SW 1271 (cell line): ENCODE measurements around the gene EI24.

Source experiments
- DNase-seq, 2 experiments: peaks; one replicate each; lab custom pipeline; 2025; lab: John Stamatoyannopoulos, UW

The EI24 gene

GRCh38 chr11:125579811-125580210, 10.5 kb downstream of the EI24 start:
- DNase-seq: no peak

DNA sequence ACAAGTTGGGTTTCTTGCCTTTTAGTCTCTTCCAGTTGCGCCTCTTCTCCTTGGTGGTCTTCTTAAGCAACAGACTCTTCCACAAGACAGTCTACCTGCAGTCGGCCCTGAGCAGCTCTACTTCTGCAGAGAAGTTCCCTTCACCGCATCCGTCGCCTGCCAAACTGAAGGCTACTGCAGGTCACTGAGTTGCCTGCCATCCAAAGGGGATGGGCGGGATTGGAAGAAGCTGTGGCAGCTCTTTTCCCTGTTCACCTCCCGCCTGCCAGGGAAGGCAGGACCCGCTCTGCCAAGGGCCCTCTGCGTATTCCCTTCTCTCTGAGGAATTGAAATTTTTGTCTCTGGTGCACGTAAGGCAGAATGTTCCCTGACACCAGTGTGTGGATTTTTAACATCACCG, 14.2 kb downstream of the EI24 start:
- no peak for DNase-seq

DNA sequence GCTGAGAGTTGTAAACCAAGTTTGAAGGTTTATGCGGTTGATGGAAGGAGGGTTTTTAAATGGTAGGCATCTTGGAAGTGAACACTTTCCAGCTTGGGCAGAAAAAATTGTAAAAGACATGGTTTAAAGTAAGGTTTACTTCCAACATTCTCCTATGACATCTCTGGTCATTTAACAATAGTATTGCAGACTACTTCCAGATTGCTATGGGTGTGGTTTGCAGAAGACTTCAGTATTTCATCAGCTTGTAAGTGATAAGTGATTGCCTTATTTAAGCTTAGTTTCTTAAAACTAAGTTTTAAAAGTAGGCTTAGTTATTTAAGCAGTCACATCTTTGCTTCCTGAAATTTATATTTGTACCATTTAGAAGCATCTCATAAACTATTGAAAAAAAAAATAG, 16.2 kb downstream of the EI24 start:
- DNase-seq: no peak

DNA sequence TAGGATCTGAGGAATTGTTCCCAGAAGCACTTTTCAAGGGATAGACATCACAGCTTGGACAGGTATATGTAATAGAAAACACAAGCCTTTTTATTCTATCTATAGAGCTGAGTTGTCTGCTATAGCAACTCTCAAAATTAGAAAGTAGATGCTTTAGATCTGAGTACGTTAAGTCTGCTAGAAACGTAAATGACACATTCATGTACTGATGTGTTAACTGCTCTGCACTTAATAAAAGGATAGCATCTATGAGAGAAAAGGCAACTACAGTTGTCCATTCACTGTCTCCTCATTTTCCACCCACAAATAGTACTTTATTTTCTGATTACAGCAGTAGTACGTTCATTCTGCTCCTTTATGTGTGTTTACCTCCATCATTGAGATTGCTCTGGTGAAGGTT, 17.3 kb downstream of the EI24 start:
- DNase-seq: no peak

DNA sequence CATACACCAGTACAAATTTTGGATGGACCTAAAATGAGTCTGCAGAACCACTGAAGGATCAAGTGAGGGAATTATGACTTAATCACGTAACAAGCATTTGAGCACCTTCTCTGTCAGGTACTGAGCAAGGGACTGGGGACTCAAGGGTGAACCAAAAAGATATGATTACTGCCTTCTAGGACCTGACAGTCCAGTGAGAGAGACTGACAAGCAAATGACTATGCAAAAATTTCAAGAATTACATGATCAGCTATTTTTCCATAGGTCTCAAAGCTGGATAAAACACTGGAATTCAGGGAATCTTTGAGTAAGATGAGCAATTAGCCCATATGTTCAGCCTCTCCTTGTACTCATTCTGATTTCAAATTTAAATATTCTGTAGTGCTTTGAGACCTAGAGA, 18.2 kb downstream of the EI24 start:
- DNase-seq: no peak

DNA sequence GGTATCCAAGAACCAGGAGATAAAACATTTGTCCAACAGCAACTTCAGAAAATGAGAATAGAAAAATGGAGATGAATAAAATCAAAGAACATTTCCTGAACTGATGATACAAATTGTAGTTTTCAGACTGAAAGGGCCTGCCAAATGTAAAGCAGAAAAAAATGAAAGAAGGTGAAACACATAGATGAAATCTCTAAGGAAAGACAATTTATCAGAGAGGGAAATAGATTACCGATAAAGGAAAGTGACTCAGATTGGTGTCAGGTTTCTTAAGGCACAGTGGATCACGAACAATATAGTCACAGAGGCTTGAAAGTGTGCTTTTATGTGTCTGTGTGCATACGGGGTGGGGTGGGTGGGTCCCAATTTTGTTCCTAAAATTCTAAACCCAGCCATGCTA, 19.2 kb downstream of the EI24 start:
- no peak for DNase-seq

GRCh38 chr11:125591649-125592304, 22.5 kb downstream of the EI24 start:
- DNase-seq: no peak

GRCh38 chr11:125592305-125593113, 23.2 kb downstream of the EI24 start, which contains the start of gene STT3A:
TSS of gene STT3A (plus strand) at chr11:125592852. CDS start at chr11:125595916, 3,064 bp downstream.
- DNase-seq: peak; percentile 99

- peak; percentile 24 to 48 for DNase-seq
These were observed 24.0 kb downstream of the EI24 start for GRCh38 chr11:125593114-125593820.

DNA sequence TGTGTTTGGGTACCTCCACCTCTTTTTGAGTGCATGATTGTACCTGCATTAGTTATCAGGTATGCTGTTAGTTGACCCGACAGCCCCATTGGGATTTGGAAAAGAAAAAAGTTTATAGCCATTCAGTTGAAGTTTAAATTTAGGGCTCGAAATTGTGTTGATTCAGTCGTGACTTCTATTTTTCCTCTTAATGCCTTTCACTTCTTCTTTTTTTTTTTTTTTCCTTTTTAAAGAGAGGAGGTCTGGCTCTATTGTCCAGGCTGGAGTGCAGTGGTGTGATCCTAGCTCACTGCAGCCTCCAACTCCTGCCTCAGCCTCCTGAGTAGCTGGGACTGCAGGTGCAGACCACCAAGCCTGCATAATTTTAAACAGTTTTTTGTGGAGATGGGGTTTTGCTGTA, 25.7 kb downstream of the EI24 start:
- no peak for DNase-seq

DNA sequence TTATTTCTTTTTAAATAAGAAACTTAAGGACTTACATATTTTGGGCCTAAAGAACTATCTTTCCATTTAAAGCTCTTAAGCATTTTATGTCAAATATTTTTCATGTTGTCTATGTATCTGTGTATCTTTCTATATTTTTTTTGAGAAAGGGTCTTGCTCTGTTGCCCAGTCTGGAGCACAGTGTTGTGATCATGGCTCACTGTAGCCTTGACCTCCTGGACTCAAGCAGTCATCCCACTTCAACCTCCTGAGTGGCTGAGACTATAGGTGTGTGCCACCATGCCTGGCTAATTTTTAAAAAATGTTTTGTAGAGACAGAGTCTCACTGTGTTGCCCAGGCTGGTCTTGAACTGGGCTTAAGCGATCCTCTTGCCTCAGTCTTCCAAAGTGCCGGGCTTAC, 31.4 kb downstream of the EI24 start:
- no peak for DNase-seq

DNA sequence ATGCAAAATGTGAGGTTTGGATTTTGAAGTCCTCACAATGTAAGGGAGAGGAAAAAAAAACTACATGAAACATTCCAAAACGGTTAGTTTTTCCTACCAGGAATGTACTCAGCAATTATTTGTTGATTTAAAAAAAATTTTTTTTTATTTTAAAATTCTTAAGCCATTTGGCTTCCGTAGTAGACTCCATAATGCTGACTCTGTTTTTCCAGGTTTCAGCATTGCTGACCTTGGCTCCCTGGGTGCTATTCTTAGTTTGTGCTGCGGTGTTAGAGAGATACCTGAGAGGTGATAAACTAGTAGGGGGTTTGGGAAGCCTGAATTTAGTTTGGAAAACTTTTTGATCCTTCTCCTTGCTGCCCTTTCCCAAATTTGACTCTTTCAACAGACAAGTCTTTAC, 33.9 kb downstream of the EI24 start:
- no peak for DNase-seq

DNA sequence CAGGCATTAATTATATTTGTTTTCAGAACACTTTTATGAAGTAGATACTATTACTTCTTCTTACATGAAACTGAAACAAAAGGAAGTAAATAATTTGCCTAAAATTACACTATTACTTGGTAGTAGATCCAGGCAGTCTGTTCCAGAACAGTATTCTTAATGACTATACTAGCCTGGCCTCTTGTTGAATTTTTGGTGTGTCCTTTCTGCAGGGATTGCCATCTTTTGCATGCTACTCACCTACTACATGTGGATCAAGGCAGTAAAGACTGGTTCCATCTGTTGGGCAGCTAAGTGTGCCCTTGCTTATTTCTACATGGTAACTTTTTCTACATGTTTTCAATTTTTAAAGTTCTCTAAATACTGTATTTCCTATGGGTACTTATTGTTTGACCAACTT, 36.1 kb downstream of the EI24 start:
- no peak for DNase-seq

GRCh38 chr11:125609545-125609944, 40.3 kb downstream of the EI24 start:
- DNase-seq: no peak

DNA sequence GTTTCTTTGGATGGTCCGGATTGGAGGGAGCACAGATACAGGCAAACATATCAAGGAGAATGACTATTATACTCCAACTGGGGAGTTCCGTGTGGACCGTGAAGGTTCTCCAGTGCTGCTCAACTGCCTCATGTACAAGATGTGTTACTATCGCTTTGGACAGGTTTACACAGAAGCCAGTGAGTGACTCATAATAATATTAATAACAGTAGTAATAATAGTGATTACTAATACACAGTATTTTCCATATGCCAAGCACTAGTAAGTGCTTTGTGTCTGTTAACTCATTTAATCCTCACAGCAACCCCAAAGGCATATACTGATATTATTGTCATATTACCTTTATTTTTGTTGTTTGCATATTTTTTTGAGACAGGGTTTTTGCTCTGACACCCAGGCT, 49.1 kb downstream of the EI24 start:
- DNase-seq: no peak

GRCh38 chr11:125621995-125622394, 52.7 kb downstream of the EI24 start:
- peak in 1 of 2 experiments; percentile 48 for DNase-seq

DNA sequence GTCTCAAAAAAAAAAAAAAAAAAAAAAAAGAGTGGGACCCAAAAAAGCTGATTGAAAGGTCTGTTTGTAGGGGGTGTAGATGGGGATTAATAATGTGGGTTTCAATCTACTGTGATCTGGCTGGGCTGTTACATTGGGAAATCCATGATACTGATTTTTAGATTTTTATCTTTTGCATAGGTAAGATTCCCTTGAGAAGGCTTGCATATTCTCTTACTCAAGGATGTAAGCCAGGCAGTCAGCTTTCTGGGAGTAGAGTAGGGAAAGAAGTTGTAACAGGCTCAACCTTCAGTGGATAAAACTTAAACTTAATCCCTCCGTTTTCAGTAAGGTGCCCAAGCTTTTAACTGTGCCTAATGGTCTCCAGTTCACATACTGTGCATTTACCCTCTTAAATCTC, 53.8 kb downstream of the EI24 start:
- no peak for DNase-seq

GRCh38 chr11:125624756-125625213, 55.5 kb downstream of the EI24 start, which contains the start of gene CHEK1:
TSS of gene CHEK1 (plus strand) at chr11:125625163. CDS start at chr11:125626769, 1,606 bp downstream.
- no peak for DNase-seq

GRCh38 chr11:125625225-125625629, 56.0 kb downstream of the EI24 start:
- DNase-seq: peak; percentile 23 to 49

DNA sequence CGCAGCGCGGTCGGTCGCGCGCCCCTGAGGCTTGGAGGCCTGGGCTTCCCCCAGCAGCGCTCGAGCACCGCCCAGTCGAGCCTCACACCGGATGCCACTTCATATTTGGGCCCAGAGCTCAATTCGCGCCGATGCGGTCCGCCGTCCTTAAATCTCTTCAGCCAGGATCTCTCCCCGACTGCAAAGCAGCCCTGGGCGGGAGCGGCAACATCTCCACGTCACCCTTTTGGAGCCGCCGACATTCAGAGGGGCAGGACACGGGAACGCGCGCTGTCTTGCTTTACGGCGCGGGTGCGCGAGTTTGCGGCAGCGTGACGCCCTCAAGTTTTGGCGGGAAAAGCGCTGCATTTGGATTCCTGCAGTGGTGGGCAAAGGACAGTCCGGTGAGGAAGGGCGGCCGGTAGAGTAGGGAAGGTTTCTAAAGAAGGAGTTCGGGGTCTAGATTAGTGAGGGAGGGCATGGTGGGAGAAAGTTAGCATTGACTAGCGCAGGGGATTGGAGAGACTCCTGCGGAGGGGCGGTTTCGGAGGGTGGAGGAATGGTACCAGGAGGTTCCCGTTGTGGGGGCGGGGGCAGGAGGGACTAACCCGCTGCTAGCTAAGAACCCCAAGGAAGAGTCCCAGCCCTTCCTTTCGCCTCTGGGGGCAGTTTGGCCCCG, 56.5 kb downstream of the EI24 start:
- peak; percentile 96 to 99 for DNase-seq

DNA sequence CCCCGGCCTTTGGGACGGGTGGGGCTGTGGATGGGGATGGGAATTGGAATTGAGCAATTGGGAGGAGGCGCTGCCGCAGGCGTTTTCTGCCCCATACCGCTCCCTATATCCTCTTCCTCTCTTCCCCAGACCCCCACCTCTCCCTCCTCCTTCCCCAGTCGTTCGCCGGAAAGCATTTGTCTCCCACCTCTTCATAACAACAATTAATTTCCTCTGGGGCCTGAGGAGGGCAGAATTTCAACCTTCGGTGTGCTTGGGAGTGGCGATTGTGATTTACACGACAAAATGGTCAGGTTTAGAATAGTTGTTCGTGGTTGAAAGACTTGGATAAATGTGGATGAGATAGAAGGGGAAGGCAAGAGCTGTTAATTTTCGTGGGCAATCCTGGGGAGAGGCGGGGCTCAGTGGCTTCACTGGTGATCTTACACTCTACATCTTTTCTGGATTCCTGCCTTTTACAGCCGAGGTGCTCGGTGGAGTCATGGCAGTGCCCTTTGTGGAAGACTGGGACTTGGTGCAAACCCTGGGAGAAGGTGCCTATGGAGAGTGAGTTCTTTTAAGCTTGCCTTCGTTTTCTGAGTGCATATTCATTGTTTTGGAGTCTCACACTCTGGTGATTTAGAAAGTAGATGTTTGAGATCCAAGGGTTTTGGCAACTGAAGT, 57.1 kb downstream of the EI24 start:
- DNase-seq: peak; percentile 99
